HepG2 (cell line): ENCODE results near the gene CALD1. TPM values are rescaled to one million over a fixed set of nuclear protein-coding genes. Genes with fewer than 3 reads are reported as not detected.

ENCODE experiments used
- BHLHE40 ChIP-seq: IDR thresholded peaks from 2 replicates; pipeline ENCODE4 v1.6.1; 2011; ENCODE audit warnings: low read length, improper control_type of control experiment
- BRCA1 ChIP-seq: sonication (generic); formaldehyde crosslinking; IDR thresholded peaks from 2 replicates; pipeline ENCODE4 v1.4.0; 2020; ENCODE audit warnings: missing genetic modification reagents
- HNF4A ChIP-seq: sonication (generic); formaldehyde crosslinking; IDR thresholded peaks from 2 replicates; pipeline ENCODE4 v1.4.0; 2020; ENCODE audit warnings: missing genetic modification reagents
- HOXA3 ChIP-seq: sonication (generic); formaldehyde crosslinking; IDR thresholded peaks from 2 replicates; pipeline ENCODE4 v1.5.0; 2020; ENCODE audit warnings: missing genetic modification reagents
- JUND ChIP-seq: sonication (generic); formaldehyde crosslinking; IDR thresholded peaks from 2 replicates; pipeline ENCODE4 v1.8.0; 2022; ENCODE audit warnings: mild to moderate bottlenecking, missing genetic modification reagents
- KDM6A ChIP-seq: IDR thresholded peaks from 2 replicates; pipeline ENCODE4 v1.6.1; 2016; ENCODE audit warnings: low read depth
- MED1 ChIP-seq: sonication (generic); formaldehyde crosslinking; IDR thresholded peaks from 2 replicates; pipeline ENCODE4 v1.4.0; 2020; ENCODE audit warnings: missing genetic modification reagents
- NFE2L1 ChIP-seq: sonication (generic); formaldehyde crosslinking; IDR thresholded peaks from 2 replicates; pipeline ENCODE4 v1.4.0; 2020; ENCODE audit warnings: missing genetic modification reagents, mild to moderate bottlenecking, borderline replicate concordance
- NFKBIZ ChIP-seq: IDR thresholded peaks from 2 replicates; pipeline ENCODE4 v1.6.1; 2018; ENCODE audit warnings: missing genetic modification reagents, missing compliant biosample characterization
- SAP130 ChIP-seq: IDR thresholded peaks from 2 replicates; pipeline ENCODE4 v1.6.1; 2016; ENCODE audit warnings: low read depth
- SIX4 ChIP-seq: sonication (generic); formaldehyde crosslinking; IDR thresholded peaks from 2 replicates; pipeline ENCODE4 v1.4.0; 2020; ENCODE audit warnings: missing genetic modification reagents
- SOX6 ChIP-seq, 2 experiments: fragments of 450-650 bp in 1 of 2; sonication (generic) in 1 of 2; formaldehyde crosslinking in 1 of 2; IDR thresholded peaks; 2 replicates each; pipeline versions ENCODE4 v1.4.0 to v1.6.1; 2017 to 2020; ENCODE audit warnings: antibody characterized with exemption in 1 of 2, mild to moderate bottlenecking in 1 of 2, missing genetic modification reagents in 1 of 2
- YY1 ChIP-seq: IDR thresholded peaks from 2 replicates; pipeline ENCODE4 v1.6.1; 2011; ENCODE audit warnings: low read length, low read depth, moderate library complexity, mild to moderate bottlenecking; ENCODE audit not compliant: insufficient read depth, insufficient replicate concordance
- ZFP1 ChIP-seq: IDR thresholded peaks from 2 replicates; pipeline ENCODE4 v1.6.1; 2016
- ZNF138 ChIP-seq: sonication (generic); formaldehyde crosslinking; IDR thresholded peaks from 2 replicates; pipeline ENCODE4 v1.5.0; 2020; ENCODE audit warnings: mild to moderate bottlenecking, low read depth, missing genetic modification reagents
- ZNF17 ChIP-seq: sonication (generic); formaldehyde crosslinking; IDR thresholded peaks from 2 replicates; pipeline ENCODE4 v1.5.0; 2020; ENCODE audit warnings: mild to moderate bottlenecking, missing genetic modification reagents
- ZNF569 ChIP-seq: sonication (generic); formaldehyde crosslinking; IDR thresholded peaks from 2 replicates; pipeline ENCODE4 v1.5.0; 2020; ENCODE audit warnings: mild to moderate bottlenecking, missing genetic modification reagents, moderate library complexity, borderline replicate concordance
- ZNF670 ChIP-seq: sonication (generic); formaldehyde crosslinking; IDR thresholded peaks from 2 replicates; pipeline ENCODE4 v1.8.0; 2022; ENCODE audit warnings: mild to moderate bottlenecking, missing genetic modification reagents, borderline replicate concordance
- ZNF713 ChIP-seq: sonication (generic); formaldehyde crosslinking; IDR thresholded peaks from 2 replicates; pipeline ENCODE4 v1.4.0; 2020; ENCODE audit warnings: mild to moderate bottlenecking, missing genetic modification reagents
- ZNF746 ChIP-seq: sonication (generic); formaldehyde crosslinking; IDR thresholded peaks from 2 replicates; pipeline ENCODE4 v1.8.0; 2022; ENCODE audit warnings: mild to moderate bottlenecking, missing genetic modification reagents
- ZNF850 ChIP-seq: sonication (generic); formaldehyde crosslinking; conservative IDR thresholded peaks from 2 replicates; pipeline ENCODE4 v1.9.0; 2021; ENCODE audit warnings: mild to moderate bottlenecking, missing genetic modification reagents
- polyA plus RNA-seq, 8 experiments: library from polyadenylated mRNA; depleted of rRNA in 3 of 8; stranded (reverse) in 7 of 8; unstranded in 1 of 8; fragments of >200 nt; fragmentation: Illumina TruSeq in 4 of 8; extraction: Trizol in 4 of 8; gene quantifications; 2 replicates each; pipeline versions ENCODE4 v1.2.1 to v1.2.3, GENCODE V29; 2011 to 2016; ENCODE audit warnings: low read depth in 4 of 8, missing spikeins in 1 of 8, mixed read lengths in 1 of 8; ENCODE audit not compliant: insufficient read depth in 1 of 8
- total RNA-seq, 5 experiments: library from RNA; depleted of rRNA; stranded (reverse); fragments of >200 nt; fragmentation: Illumina TruSeq; extraction: Trizol; gene quantifications; 2 replicates each; pipeline ENCODE4 v1.2.3, GENCODE V29; 2016; ENCODE audit warnings: low read depth in 1 of 5
- TF ChIP-seq, protein P1 (sequence below): IDR thresholded peaks from 2 replicates; pipeline ENCODE4 v1.6.1; 2016; ENCODE audit warnings: missing biosample characterization, missing genetic modification reagents, low read depth
- TF ChIP-seq, protein P2 (sequence below): sonication (generic); formaldehyde crosslinking; IDR thresholded peaks from 2 replicates; pipeline ENCODE4 v1.5.1; 2020; ENCODE audit warnings: missing genetic modification reagents, mild to moderate bottlenecking, borderline replicate concordance
- TF ChIP-seq, protein P3 (sequence below): IDR thresholded peaks from 2 replicates; pipeline ENCODE4 v1.6.1; 2012; ENCODE audit warnings: low read length, improper control_type of control experiment

The CALD1 gene
- total and polyA plus RNA-seq, 2 of the 13 experiments (the other 11 are each of a cell fraction or from before 2014, with no cell fraction given) = 53.0 to 112 TPM

DNA sequence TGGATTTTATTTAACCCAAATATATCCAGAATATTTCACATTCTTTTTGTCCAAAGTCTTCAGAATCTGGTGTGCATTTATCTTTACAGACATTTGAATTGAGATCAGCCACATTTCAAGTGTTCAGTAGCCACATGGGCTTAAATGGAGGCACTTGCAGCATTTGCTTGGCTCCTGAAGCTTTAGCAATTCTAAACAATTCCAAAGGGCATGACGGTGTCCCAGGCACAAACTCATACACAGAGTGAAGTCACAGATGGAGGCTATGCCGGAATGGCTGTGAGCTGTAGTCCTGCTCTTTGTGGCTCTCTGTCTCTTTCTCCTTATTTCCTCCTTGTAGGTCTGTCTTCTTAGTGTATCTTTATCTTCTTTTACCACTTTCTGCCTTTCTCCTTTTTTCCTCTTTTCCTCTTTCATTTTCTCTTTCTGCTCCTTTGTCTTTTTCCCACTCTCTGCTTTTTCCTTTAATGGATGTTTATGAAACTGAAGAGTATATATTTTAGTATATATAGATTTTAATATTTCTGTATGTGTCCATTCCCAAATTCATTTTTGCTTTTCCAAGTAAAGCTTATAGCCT, 214.5 kb downstream of the CALD1 start (continued):
- TF ChIP-seq, protein P1, sequence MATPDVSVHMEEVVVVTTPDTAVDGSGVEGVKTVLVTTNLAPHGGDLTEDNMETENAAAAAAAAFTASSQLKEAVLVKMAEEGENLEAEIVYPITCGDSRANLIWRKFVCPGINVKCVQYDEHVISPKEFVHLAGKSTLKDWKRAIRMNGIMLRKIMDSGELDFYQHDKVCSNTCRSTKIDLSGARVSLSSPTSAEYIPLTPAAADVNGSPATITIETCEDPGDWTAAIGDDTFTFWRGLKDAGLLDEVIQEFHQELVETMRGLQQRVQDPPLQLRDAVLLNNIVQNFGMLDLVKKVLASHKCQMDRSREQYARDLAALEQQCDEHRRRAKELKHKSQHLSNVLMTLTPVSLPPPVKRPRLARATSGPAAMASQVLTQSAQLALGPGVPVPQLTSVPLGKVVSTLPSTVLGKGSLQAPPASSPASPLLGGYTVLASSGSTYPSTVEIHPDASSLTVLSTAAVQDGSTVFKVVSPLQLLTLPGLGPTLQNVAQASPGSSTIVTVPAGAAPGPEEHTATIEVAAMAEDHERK (CRISPR knock-in tag) = no peak
- TF ChIP-seq ZNF746 (CRISPR knock-in tag) (no peak), ZNF17 (CRISPR knock-in tag) (no peak), ZFP1 (CRISPR knock-in tag) (no peak), BRCA1 (CRISPR knock-in tag) (no peak), NFE2L1 (CRISPR knock-in tag) (no peak), ZNF569 (no peak), NFKBIZ (CRISPR knock-in tag) (no peak), BHLHE40 (no peak), SAP130 (CRISPR knock-in tag) (peak; percentile 47; the same call in 1 of the 2 replicates), MED1 (peak; percentile 36; the same call in 1 of the 2 replicates), ZNF138 (CRISPR knock-in tag) (no peak), HOXA3 (CRISPR knock-in tag) (peak; percentile 44; the same call in 1 of the 2 replicates), JUND (no peak), ZNF850 (CRISPR knock-in tag) (no peak), ZNF670 (CRISPR knock-in tag) (no peak), HNF4A (CRISPR knock-in tag) (peak; percentile 33; the same call in 1 of the 2 replicates), SOX6 (IDR thresholded peaks at IDR 0.05) (no peak), SOX6 (CRISPR knock-in tag; IDR thresholded peaks at IDR 0.05) (0 out of 2 replicates have a peak, but pooled peaks have one; percentile 24), SIX4 (CRISPR knock-in tag) (no peak), YY1 (peak; percentile 26), KDM6A (CRISPR knock-in tag) (no peak), ZNF713 (no peak)
- TF ChIP-seq, protein P2, sequence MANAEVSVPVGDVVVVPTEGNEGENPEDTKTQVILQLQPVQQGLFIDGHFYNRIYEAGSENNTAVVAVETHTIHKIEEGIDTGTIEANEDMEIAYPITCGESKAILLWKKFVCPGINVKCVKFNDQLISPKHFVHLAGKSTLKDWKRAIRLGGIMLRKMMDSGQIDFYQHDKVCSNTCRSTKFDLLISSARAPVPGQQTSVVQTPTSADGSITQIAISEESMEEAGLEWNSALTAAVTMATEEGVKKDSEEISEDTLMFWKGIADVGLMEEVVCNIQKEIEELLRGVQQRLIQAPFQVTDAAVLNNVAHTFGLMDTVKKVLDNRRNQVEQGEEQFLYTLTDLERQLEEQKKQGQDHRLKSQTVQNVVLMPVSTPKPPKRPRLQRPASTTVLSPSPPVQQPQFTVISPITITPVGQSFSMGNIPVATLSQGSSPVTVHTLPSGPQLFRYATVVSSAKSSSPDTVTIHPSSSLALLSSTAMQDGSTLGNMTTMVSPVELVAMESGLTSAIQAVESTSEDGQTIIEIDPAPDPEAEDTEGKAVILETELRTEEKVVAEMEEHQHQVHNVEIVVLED (CRISPR knock-in tag) = no peak
- TF ChIP-seq, protein P3, sequence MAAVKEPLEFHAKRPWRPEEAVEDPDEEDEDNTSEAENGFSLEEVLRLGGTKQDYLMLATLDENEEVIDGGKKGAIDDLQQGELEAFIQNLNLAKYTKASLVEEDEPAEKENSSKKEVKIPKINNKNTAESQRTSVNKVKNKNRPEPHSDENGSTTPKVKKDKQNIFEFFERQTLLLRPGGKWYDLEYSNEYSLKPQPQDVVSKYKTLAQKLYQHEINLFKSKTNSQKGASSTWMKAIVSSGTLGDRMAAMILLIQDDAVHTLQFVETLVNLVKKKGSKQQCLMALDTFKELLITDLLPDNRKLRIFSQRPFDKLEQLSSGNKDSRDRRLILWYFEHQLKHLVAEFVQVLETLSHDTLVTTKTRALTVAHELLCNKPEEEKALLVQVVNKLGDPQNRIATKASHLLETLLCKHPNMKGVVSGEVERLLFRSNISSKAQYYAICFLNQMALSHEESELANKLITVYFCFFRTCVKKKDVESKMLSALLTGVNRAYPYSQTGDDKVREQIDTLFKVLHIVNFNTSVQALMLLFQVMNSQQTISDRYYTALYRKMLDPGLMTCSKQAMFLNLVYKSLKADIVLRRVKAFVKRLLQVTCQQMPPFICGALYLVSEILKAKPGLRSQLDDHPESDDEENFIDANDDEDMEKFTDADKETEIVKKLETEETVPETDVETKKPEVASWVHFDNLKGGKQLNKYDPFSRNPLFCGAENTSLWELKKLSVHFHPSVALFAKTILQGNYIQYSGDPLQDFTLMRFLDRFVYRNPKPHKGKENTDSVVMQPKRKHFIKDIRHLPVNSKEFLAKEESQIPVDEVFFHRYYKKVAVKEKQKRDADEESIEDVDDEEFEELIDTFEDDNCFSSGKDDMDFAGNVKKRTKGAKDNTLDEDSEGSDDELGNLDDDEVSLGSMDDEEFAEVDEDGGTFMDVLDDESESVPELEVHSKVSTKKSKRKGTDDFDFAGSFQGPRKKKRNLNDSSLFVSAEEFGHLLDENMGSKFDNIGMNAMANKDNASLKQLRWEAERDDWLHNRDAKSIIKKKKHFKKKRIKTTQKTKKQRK = no peak
